Astrocyte of the spinal cord (primary cell): Measurements from ENCODE around the gene ZDHHC20.

ENCODE experiments used
- DNase-seq: peaks from one replicate; pipeline ENCODE4 v3.0.0; 2011; ENCODE audit warnings: low read depth, low spot score
- H3K4me3 ChIP-seq: 2 replicates; pipeline ENCODE4 v1.5.1; 2011; ENCODE audit warnings: low read depth, mild to moderate bottlenecking, low read length, moderate library complexity
- in situ Hi-C: cut with HindIII; loops from 2 replicates; pipeline ENCODE4 v1.10.0; 2017; ENCODE audit warnings: low sequenced_read_pairs
- TF ChIP-seq, protein P1 (sequence below): IDR thresholded peaks from 2 replicates; pipeline ENCODE4 v1.5.1; 2012; ENCODE audit warnings: low read depth, mild to moderate bottlenecking, low read length, inconsistent platforms

ZDHHC20 gene

GRCh38 chr13:21463424-21463823 lies 4.3 kb upstream of the ZDHHC20 start:
- TF ChIP-seq, protein P1, sequence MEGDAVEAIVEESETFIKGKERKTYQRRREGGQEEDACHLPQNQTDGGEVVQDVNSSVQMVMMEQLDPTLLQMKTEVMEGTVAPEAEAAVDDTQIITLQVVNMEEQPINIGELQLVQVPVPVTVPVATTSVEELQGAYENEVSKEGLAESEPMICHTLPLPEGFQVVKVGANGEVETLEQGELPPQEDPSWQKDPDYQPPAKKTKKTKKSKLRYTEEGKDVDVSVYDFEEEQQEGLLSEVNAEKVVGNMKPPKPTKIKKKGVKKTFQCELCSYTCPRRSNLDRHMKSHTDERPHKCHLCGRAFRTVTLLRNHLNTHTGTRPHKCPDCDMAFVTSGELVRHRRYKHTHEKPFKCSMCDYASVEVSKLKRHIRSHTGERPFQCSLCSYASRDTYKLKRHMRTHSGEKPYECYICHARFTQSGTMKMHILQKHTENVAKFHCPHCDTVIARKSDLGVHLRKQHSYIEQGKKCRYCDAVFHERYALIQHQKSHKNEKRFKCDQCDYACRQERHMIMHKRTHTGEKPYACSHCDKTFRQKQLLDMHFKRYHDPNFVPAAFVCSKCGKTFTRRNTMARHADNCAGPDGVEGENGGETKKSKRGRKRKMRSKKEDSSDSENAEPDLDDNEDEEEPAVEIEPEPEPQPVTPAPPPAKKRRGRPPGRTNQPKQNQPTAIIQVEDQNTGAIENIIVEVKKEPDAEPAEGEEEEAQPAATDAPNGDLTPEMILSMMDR, result no peak
- in situ Hi-C loops, result no loop called here
- no peak overlapping the region for H3K4me3 ChIP-seq
- no peak for DNase-seq

GRCh38 chr13:21461131-21461530 lies 2.0 kb upstream of the ZDHHC20 start:
- TF ChIP-seq, protein P1, result no peak
- DNase-seq, result no peak
- in situ Hi-C loops, result no loop called here
- H3K4me3 ChIP-seq, result no peak overlapping the region

- TF ChIP-seq, protein P1, result no peak
- H3K4me3 ChIP-seq, result peak overlapping the region; percentile 96
- DNase-seq, result no peak
- in situ Hi-C loops, result no loop called here
Observed at GRCh38 chr13:21458451-21458812, 671 bp downstream of the ZDHHC20 start.

GRCh38 chr13:21453387-21454081 lies 5.6 kb downstream of the ZDHHC20 start:
- in situ Hi-C loops, result no loop called here
- no peak for DNase-seq
- no peak overlapping the region for H3K4me3 ChIP-seq
- TF ChIP-seq, protein P1, result no peak

DNA sequence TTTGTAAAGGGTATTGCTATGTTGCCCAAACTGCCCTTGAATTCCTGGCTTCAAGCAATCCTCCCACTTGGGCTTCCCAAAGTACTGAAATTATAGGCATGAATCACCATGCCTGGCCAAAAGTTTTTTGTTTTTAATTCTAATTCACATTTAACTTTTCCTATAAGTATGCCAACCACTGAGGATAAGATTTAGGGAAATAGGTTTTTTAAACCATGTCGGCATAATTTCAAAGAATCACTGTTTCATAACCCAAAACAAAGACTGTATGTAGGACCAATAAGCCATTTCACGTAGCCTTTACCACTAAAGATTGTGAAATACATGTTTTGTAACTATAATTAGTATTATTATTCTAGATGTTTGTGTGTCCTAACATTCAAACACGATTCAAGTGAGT lies 8.2 kb downstream of the ZDHHC20 start:
- no peak for DNase-seq
- in situ Hi-C loops, result no loop called here

GRCh38 chr13:21446656-21447055 lies 12.4 kb downstream of the ZDHHC20 start:
- TF ChIP-seq, protein P1, result no peak

More for the DNA sequence above, 8.2 kb downstream of the ZDHHC20 start:
- TF ChIP-seq, protein P1, result no peak
- H3K4me3 ChIP-seq, result no peak overlapping the region

More at GRCh38 chr13:21446656-21447055, 12.4 kb downstream of the ZDHHC20 start:
- in situ Hi-C loops, result no loop called here
- no peak overlapping the region for H3K4me3 ChIP-seq
- DNase-seq, result no peak
